SU-DHL-6 (cell line): ENCODE results near the gene DEAF1.

Source experiments
- CTCF ChIP-seq: fragments of 200-600 bp; sonication (generic); IDR thresholded peaks from one replicate; pipeline ENCODE4 v1.5.1; 2017; ENCODE audit warnings: antibody characterized with exemption, mild to moderate bottlenecking, low read length, moderate library complexity; ENCODE audit not compliant: insufficient read depth, poor library complexity, severe bottlenecking
- EZH2phosphoT487 ChIP-seq: fragments of 200-600 bp; sonication (generic), shearing (Covaris generic); conservative IDR thresholded peaks from 2 replicates; pipeline ENCODE4 v1.6.1; 2018; ENCODE audit warnings: mild to moderate bottlenecking, antibody characterized with exemption, low read length, moderate library complexity, mixed read lengths

GRCh38 chr11:687751-688150 lies 7.3 kb downstream of the DEAF1 start:
- TF ChIP-seq CTCF (no peak), EZH2phosphoT487 (no peak)
